Inflammatory macrophage treated with lipopolysaccharide for 1 hour (primary cell): Measurements from ENCODE around the gene TNRC6B.

Source experiments
- DNase-seq, 2 donors: peaks; one replicate each; pipeline ENCODE4 v3.0.0-alpha.2; 2020 to 2022

TNRC6B gene

DNA sequence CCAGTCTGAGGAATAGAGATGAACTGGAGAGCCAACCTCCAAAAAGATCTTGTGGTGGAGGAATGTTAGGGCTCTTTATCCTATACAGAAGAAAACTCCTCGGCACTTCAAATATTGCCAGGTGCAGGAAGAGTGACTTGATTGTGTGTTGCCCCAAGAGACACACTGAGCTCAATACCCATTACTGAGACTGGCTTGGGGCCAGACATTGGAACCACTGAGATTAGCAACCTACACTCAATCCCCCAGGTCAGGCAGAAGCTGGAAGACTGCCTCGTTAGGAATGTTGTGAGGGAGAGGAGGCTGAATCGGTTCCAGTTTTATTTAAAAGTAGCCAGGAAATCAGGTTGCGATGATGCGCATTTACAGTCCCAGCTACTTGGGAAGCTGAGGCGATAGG, 190.3 kb downstream of the TNRC6B start:
- DNase-seq: no peak

DNA sequence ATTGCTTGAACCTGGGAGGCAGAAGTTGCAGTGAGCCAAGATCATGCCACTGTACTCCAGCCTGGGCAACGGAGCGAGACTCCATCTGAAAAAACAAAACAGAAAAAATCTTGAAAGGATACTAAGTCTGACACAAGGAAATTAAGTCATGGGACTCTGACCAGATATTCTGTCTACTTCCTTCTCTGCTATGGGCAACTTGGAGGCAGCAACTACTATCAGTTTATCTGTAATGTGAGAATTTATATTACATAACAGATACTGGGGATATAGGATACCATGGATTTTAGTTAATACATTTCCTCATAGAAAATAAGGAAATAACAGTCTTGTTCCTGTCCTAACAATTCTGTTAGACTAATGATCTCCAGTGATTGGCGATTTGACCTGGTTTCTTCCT, 191.1 kb downstream of the TNRC6B start:
- DNase-seq: peak; percentile 56 to 70

DNA sequence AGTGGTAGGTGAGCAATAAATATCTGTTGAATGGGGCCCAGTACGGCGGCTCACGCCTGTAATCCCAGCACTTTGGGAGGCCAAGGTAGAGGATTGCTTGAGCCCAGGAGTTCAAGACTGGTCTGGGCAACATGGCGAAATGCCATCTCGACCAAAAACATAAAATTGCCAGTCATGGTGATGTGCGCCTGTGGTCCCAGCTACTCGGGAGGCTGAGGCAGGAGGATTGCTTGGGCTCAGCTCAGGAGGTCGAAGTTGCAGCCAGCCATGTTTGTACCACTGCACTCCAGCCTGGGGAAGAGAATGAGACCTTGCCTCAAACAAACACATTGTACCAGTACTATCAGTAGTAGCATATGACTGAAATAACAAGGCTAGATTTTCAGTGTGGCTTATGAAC, 196.8 kb downstream of the TNRC6B start:
- DNase-seq: no peak

DNA sequence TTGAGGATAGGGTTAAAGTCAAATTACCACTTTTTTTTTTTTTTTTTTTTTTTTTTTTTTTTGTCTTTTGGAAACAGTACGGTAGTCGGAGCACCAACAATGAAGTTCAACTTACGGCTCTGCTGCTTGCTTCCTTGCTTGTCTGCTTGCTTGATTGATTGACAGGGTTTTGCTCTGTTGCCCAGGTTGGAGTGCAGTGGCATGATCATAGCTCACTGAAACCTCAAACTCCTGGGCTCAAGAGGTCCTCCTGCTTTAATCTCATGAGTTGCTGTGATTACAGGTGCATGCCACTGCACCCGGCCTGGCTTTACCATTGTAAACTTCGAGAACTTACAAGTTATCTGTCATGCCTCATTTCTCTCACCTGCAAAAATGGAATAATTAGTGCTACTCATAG, 198.4 kb downstream of the TNRC6B start:
- DNase-seq: no peak

DNA sequence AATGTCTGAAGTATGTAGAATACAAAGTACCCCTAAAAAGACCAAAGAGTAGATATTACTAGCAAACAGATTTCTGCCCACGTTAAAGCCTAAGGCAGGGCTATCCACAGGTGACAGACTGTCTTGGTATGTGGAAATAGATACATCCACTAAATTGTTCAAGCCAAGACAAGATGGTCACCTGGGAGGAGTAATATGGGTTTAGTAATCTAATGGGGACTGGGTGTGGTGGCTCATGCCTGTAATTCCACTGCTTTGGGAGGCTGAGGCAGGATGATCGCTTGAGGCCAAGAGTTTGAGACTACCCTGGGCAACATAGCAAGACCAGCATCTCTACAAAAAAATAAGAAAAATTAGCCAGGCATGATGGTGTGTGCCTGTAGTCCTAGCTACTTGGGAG, 200.2 kb downstream of the TNRC6B start:
- no peak for DNase-seq

DNA sequence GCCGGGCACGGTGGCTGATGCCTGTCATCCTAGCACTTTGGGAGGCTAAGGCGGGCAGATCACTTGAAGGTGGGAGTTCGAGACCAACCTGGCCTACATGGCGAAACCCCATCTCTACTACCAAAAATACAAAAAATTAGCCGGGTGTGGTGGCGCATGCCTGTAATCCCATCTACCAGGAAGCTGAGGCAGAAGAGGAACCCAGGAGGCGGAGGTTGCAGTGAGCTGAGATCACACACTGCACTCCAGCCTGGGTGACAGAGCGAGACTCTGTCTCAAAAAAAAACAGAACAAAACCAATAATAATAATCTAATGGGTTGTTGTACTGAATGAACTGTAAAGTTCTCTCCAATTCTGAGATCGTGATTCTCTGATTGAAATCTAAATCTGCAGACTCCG, 200.7 kb downstream of the TNRC6B start:
- peak; percentile 31 to 37 for DNase-seq

DNA sequence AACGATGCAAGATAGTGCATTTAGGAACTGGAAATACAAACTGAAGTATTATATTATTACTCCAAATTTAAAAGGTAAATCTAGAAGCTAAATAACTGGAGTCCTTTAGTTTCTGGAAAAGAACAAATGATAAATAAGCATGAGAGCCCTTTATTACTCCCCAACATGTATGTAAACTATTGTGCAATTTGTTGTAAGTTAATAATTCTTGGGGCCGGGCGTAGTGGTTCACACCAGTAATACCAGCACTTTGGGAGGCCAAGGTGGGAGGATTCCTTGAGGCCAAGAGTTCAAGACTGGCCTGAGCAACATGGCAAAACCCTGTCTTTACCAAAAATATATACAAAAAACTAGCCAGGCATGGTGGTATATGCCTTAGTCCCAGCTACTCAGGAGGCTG, 203.7 kb downstream of the TNRC6B start:
- DNase-seq: no peak

DNA sequence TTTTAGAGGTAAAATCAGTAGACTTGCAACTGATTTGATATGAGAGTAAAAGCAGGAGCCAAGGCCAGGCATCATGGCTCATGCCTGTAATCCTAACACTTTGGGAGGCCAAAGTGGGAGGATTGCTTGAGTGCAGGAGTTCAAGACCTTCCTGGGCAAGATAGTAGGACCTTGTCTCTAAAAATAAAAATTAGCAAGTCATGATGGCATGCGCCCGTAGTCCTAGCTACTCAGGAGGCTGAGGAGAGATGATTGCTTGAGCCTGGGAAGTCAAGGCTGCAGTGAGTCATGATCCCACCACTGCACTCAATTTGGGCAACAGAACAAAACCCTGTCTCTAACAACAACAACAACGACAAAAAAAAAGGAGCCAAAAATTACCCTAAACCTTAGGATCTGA, 206.2 kb downstream of the TNRC6B start:
- peak in 1 of 2 donors; percentile 44 for DNase-seq

DNA sequence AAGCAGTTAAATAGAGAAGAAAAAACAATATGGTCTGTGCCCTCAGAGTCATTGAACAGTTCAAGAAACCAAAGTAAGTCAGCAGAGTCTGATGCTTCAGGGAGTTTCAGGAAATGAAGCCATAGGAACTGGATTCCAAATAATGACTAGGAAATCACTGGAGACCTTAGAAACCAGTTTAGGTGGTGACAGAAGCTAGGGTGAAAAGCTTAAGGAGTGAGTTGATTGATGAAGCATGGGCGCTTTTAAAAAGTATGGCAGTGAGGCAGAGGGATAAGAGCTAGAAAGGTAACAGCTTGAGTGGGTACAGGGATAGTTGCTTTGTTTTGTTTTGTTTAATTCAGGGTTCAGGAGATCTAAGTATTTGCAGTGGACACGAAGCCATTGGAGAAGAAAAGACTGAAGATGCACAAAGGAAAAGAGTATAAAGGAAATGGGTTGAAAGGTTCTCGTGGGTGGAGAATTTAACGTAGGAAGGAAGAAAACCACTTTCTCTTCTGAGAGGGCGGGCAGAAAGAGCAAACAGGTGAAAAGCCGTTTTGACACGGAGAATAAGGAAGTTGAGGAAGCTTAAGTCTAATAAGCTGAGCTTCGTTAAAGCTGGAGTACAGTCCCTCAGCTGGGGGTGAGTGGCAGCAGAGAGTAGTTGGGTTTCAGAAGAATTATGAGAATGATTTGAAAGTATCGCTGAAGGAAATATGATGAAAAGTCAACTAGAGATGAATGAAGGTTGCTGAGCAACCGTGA, 207.5 kb downstream of the TNRC6B start:
- DNase-seq: peak; percentile 35 to 45
